Measurements from ENCODE around the gene STT3B.

- TF ChIP-seq CTCF (conservative IDR thresholded peaks at IDR 0.05) (no peak), EZH2 (IDR thresholded peaks at IDR 0.05; ENCODE audit: low read depth) (no peak)
Measured at GRCh38 chr3:31541089-31541488, 8.4 kb downstream of the STT3B start.
